ENCODE data around the gene CSF2RB.

GRCh38 chr22:36965696-36966095 is 52.3 kb downstream of the CSF2RB start:
- TF ChIP-seq CTCF (IDR thresholded peaks at IDR 0.05) (no peak), POLR2A (IDR thresholded peaks at IDR 0.05) (no peak)
